Measurements from ENCODE around the gene HGS.
A peak's percentile ranks its signal among the peaks of the same experiment; 100 is the strongest.

The HGS gene

GRCh38 chr17:81683584-81684441, at the start of gene HGS, which contains the start of gene ARL16:
Gene HGS (plus strand): TSS chr17:81684011. CDS start chr17:81684067, 56 bp downstream.
Gene ARL16 (minus strand): TSS chr17:81683797. CDS start chr17:81683753, 44 bp downstream.
- DNase-seq (ENCODE audit: low spot score), result peak; percentile 99
- POLR2A ChIA-PET (ENCODE audit: low non-redundant PET), result interaction anchor here (1.2 kb wide), 1 partner anchor 17 kb away, joined by 5 read pairs; the partner anchor contains the start of gene CCDC137
- H3K27ac ChIP-seq, result peak within 1 kb of the TSS; percentile 91
- TF ChIP-seq, protein P1, sequence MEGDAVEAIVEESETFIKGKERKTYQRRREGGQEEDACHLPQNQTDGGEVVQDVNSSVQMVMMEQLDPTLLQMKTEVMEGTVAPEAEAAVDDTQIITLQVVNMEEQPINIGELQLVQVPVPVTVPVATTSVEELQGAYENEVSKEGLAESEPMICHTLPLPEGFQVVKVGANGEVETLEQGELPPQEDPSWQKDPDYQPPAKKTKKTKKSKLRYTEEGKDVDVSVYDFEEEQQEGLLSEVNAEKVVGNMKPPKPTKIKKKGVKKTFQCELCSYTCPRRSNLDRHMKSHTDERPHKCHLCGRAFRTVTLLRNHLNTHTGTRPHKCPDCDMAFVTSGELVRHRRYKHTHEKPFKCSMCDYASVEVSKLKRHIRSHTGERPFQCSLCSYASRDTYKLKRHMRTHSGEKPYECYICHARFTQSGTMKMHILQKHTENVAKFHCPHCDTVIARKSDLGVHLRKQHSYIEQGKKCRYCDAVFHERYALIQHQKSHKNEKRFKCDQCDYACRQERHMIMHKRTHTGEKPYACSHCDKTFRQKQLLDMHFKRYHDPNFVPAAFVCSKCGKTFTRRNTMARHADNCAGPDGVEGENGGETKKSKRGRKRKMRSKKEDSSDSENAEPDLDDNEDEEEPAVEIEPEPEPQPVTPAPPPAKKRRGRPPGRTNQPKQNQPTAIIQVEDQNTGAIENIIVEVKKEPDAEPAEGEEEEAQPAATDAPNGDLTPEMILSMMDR (conservative IDR thresholded peaks at IDR 0.05; ENCODE audit: low read depth), result no peak
- CTCF ChIA-PET, result interaction anchor here (0.6 to 1.3 kb wide), 2 partner anchors 18 to 149 kb away, joined by 3 to 6 read pairs; partner anchors contain the start of gene MCRIP1

DNA sequence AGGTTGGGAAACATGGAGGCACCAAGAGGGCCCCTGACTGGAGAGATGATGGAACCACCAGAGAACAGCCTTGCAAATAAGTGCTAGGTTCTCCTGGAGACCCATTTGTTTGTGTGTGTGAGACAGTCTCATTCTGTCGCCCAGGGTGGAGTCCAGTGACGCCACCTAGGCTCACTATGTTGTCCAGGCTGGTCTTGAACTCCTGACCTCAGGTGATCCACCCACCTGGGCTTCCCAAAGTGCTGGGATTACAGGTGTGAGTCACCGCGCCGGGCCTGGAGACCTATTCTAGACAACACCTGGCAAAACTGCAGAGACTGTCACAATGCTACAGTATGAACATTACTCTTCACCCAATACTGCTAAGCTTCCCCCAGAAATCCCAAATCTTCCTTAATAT, 48.4 kb upstream of the HGS start:
- TF ChIP-seq, protein P1 (conservative IDR thresholded peaks at IDR 0.05; ENCODE audit: low read depth), result no peak
- ChIA-PET POLR2A (ENCODE audit: low non-redundant PET) (no interaction called here), CTCF (interaction anchor here (0.6 kb wide), 2 partner anchors 11 to 62 kb away, joined by 3 to 4 read pairs; no protein-coding TSS in a partner anchor)
- DNase-seq (ENCODE audit: low spot score), result no peak
- H3K27ac ChIP-seq, result peak overlapping the region; percentile 88

DNA sequence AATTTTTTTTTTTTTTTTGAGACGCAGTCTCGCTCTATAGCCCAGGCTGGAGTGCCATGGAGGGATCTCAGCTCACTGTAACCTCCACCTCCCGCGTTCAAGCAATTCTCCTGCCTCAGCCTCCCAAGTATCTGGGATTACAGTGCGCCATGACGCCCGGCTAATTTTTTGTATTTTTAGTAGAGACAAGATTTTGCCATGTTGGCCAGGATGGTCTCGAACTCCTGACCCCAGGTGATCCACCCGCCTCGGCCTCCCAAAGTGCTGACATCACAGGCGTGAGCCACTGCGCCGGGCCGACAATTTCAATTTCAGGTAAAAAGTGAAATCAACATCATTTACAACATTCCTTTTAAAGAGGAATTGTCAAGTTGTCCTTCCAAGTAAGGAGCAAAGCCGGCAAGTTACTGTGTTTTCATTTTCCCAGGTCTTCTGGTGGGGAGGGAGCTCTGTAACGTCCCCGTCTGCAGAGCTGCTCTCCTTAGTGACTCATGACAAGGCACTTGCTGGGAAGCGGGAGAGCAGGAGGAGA, 47.8 kb upstream of the HGS start:
- ChIA-PET CTCF (interaction anchor here (0.6 kb wide), 2 partner anchors 11 to 62 kb away, joined by 3 to 4 read pairs; no protein-coding TSS in a partner anchor), POLR2A (ENCODE audit: low non-redundant PET) (interaction anchor here (0.6 to 1.0 kb wide), 2 partner anchors 29 to 31 kb away, joined by 3 to 4 read pairs; partner anchors contain the start of gene CCDC137)
- TF ChIP-seq, protein P1 (conservative IDR thresholded peaks at IDR 0.05; ENCODE audit: low read depth), result no peak

DNA sequence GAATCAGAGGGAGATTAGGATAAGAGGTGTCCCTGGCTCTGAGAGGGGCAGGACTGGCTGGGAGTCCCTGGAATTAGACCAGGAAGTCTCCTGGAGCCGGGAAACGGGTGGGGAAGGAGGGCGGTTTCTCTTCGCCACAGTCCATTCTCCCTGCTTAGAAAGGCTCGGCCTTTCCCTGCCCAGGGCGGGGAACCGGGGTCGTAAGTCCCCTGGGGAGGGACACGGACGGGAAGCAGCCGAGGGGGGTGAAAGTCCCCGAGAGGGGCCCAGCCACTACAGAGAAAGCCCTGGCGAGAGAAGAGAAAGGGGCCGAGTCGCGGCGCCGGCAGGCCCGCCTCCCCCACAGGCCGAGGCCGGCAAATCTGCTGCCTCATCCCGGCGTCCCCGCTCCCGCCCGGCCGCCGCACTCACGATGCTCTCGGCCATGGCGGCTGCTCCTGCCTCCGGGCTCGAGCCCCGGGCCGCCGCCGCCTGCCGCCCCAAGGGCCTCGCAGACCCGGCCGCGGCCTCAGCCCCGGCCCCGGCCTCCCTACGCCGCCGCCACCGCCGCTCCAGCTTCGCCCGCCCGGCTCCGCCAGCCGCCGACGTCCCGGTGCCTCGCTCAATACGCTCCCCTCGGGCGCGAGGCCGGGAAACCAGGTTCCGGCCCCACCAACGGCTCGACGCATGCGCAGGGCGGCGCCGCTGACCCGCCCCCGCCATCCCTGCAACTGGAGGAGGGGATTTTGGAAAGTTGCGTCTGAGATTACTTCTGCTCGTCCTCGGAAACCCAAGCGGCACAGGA, 47.1 kb upstream of the HGS start, which contains the start of the genes NPLOC4 and TSPAN10:
Gene NPLOC4, minus strand, starts transcription at position 608 of the 784 bp plus-strand sequence. Its CDS starts 182 bp downstream, at position 426.
Gene TSPAN10, plus strand, starts transcription at position 692 of the 784 bp plus-strand sequence. CDS start 5,217 bp downstream, outside the sequence.
- ChIA-PET CTCF (no interaction called here), POLR2A (ENCODE audit: low non-redundant PET) (interaction anchor here (0.6 to 1.0 kb wide), 2 partner anchors 29 to 30 kb away, joined by 3 to 4 read pairs; partner anchors contain the start of gene CCDC137)
- TF ChIP-seq, protein P1 (conservative IDR thresholded peaks at IDR 0.05; ENCODE audit: low read depth), result no peak
- peak within 1 kb of the TSS; percentile 88 for H3K27ac ChIP-seq
- peak; percentile 98 for DNase-seq (ENCODE audit: low spot score)

More for the DNA sequence above, 47.8 kb upstream of the HGS start:
- peak overlapping the region; percentile 88 for H3K27ac ChIP-seq
- no peak for DNase-seq (ENCODE audit: low spot score)

DNA sequence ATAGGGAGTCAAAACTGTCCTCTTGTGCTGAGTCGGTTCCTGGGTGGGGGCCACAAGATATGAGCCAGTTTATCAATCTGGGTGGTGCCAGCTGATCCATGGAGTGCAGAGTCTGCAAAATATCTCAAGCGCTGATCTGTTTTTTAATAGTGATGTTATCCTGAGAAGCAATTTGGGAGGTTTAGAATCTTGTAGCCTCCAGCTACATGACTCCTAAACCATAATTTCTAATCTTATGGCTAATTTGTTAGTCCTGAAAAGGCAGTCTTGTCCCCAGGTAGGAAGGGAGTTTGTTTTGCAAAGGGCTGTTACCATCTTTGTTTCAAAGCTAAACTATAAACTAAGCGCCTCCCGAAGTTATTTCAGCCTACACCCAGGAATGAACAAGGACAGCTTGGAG, 45.1 kb upstream of the HGS start:
- POLR2A ChIA-PET (ENCODE audit: low non-redundant PET), result no interaction called here
- DNase-seq (ENCODE audit: low spot score), result no peak
- TF ChIP-seq, protein P1 (conservative IDR thresholded peaks at IDR 0.05; ENCODE audit: low read depth), result no peak
- CTCF ChIA-PET, result interaction anchor here (0.6 kb wide), 1 partner anchor 37 kb away, joined by 3 read pairs; no protein-coding TSS in a partner anchor
- H3K27ac ChIP-seq, result no peak overlapping the region
